SJCRH30 (cell line): ENCODE data around the gene SLC38A10. TPM values are rescaled to one million over a fixed set of nuclear protein-coding genes. Genes with fewer than 3 reads are reported as not detected.

Experiments used
- DNase-seq, 2 experiments: peaks; one replicate each; pipeline ENCODE4 v3.0.0-alpha.2; 2015 to 2020
- H3K27ac ChIP-seq: fragments of 250-450 bp; sonication (Bioruptor Pico); 2 replicates; pipeline ENCODE4 v1.5.1; 2020; ENCODE audit warnings: mild to moderate bottlenecking, moderate library complexity
- H3K27me3 ChIP-seq: fragments of 250-450 bp; sonication (Bioruptor Pico); 2 replicates; pipeline ENCODE4 v1.5.1; 2020; ENCODE audit warnings: mild to moderate bottlenecking, moderate library complexity
- H3K36me3 ChIP-seq: fragments of 250-450 bp; sonication (Bioruptor Pico); 2 replicates; pipeline ENCODE4 v1.5.1; 2020; ENCODE audit warnings: mild to moderate bottlenecking, moderate library complexity
- H3K4me1 ChIP-seq: fragments of 250-450 bp; sonication (Bioruptor Pico); 2 replicates; pipeline ENCODE4 v1.5.1; 2020; ENCODE audit warnings: mild to moderate bottlenecking, moderate library complexity
- H3K4me3 ChIP-seq: fragments of 250-450 bp; sonication (Bioruptor Pico); 2 replicates; pipeline ENCODE4 v1.5.1; 2020; ENCODE audit warnings: mild to moderate bottlenecking, moderate library complexity
- H3K9me3 ChIP-seq: fragments of 250-450 bp; sonication (Bioruptor Pico); replicated peaks from 2 replicates; pipeline ENCODE4 v1.5.1; 2020; ENCODE audit warnings: mild to moderate bottlenecking, moderate library complexity
- total RNA-seq: library from RNA; depleted of rRNA; stranded (reverse); fragments of >200 nt; shearing (Covaris generic); gene quantifications from 2 replicates; pipeline ENCODE4 v1.2.3, GENCODE V29; 2014

SLC38A10 gene
- total RNA-seq, 1 experiment from 2014 or later: 97.0 TPM

- Histone ChIP-seq H3K27ac (no peak overlapping the region), H3K27me3 (no peaks in the 10 kb centered on the region), H3K36me3 (peaks cover 57% of the 10 kb centered on the region), H3K4me3 (no peak overlapping the region), H3K9me3 (no peaks in the 10 kb centered on the region), H3K4me1 (no peaks in the 10 kb centered on the region)
- DNase-seq: no peak
Measured at GRCh38 chr17:81273698-81274470, 21.2 kb downstream of the SLC38A10 start.

GRCh38 chr17:81272616-81273015 is 22.5 kb downstream of the SLC38A10 start:
- no peak overlapping the region for H3K27ac ChIP-seq
- peaks cover 65% of the 10 kb centered on the region for H3K36me3 ChIP-seq
- no peaks in the 10 kb centered on the region for H3K4me1 ChIP-seq
- DNase-seq: no peak
- H3K27me3 ChIP-seq: no peaks in the 10 kb centered on the region
- H3K4me3 ChIP-seq: no peak overlapping the region
- no peaks in the 10 kb centered on the region for H3K9me3 ChIP-seq

- DNase-seq: no peak
- no peaks in the 10 kb centered on the region for H3K9me3 ChIP-seq
- no peak overlapping the region for H3K27ac ChIP-seq
- H3K4me1 ChIP-seq: no peaks in the 10 kb centered on the region
- no peaks in the 10 kb centered on the region for H3K27me3 ChIP-seq
- no peak overlapping the region for H3K4me3 ChIP-seq
- peaks cover 71% of the 10 kb centered on the region for H3K36me3 ChIP-seq
Measured at GRCh38 chr17:81271226-81271625, 23.9 kb downstream of the SLC38A10 start.

GRCh38 chr17:81270279-81270678 is 24.8 kb downstream of the SLC38A10 start:
- no peaks in the 10 kb centered on the region for H3K9me3 ChIP-seq
- peaks cover 72% of the 10 kb centered on the region for H3K36me3 ChIP-seq
- no peaks in the 10 kb centered on the region for H3K4me1 ChIP-seq
- H3K4me3 ChIP-seq: no peak overlapping the region
- no peak for DNase-seq
- H3K27ac ChIP-seq: no peak overlapping the region
- H3K27me3 ChIP-seq: no peaks in the 10 kb centered on the region

- no peaks in the 10 kb centered on the region for H3K9me3 ChIP-seq
- H3K4me1 ChIP-seq: no peaks in the 10 kb centered on the region
- no peaks in the 10 kb centered on the region for H3K27me3 ChIP-seq
- H3K4me3 ChIP-seq: no peak overlapping the region
- DNase-seq: no peak
- H3K27ac ChIP-seq: no peak overlapping the region
- peaks cover 71% of the 10 kb centered on the region for H3K36me3 ChIP-seq
Measured at GRCh38 chr17:81267390-81268067, 27.6 kb downstream of the SLC38A10 start.

GRCh38 chr17:81265576-81265975 is 29.5 kb downstream of the SLC38A10 start:
- no peak overlapping the region for H3K4me3 ChIP-seq

GRCh38 chr17:81264640-81265039 is 30.5 kb downstream of the SLC38A10 start:
- DNase-seq: no peak
- Histone ChIP-seq H3K4me1 (no peaks in the 10 kb centered on the region), H3K36me3 (peaks cover 71% of the 10 kb centered on the region), H3K4me3 (no peak overlapping the region), H3K9me3 (no peaks in the 10 kb centered on the region), H3K27me3 (no peaks in the 10 kb centered on the region), H3K27ac (no peak overlapping the region)

More at GRCh38 chr17:81265576-81265975, 29.5 kb downstream of the SLC38A10 start:
- Histone ChIP-seq H3K4me1 (no peaks in the 10 kb centered on the region), H3K9me3 (no peaks in the 10 kb centered on the region), H3K36me3 (peaks cover 70% of the 10 kb centered on the region), H3K27me3 (no peaks in the 10 kb centered on the region), H3K27ac (no peak overlapping the region)
- DNase-seq: no peak

- peaks cover 61% of the 10 kb centered on the region for H3K36me3 ChIP-seq
- DNase-seq: no peak
- H3K27me3 ChIP-seq: no peaks in the 10 kb centered on the region
- no peak overlapping the region for H3K4me3 ChIP-seq
- no peaks in the 10 kb centered on the region for H3K4me1 ChIP-seq
- H3K27ac ChIP-seq: no peak overlapping the region
- no peaks in the 10 kb centered on the region for H3K9me3 ChIP-seq
Measured at GRCh38 chr17:81263371-81264181, 31.5 kb downstream of the SLC38A10 start.

- Histone ChIP-seq H3K27me3 (no peaks in the 10 kb centered on the region), H3K27ac (no peak overlapping the region), H3K4me3 (no peak overlapping the region), H3K4me1 (no peaks in the 10 kb centered on the region), H3K9me3 (no peaks in the 10 kb centered on the region), H3K36me3 (peaks cover 52% of the 10 kb centered on the region)
- DNase-seq: no peak
Measured at GRCh38 chr17:81261582-81262336, 33.3 kb downstream of the SLC38A10 start.

- Histone ChIP-seq H3K27ac (no peak overlapping the region), H3K27me3 (no peaks in the 10 kb centered on the region), H3K36me3 (peaks cover 49% of the 10 kb centered on the region), H3K4me3 (no peak overlapping the region), H3K4me1 (peaks cover 1% of the 10 kb centered on the region; the same call in 1 of the 2 replicates), H3K9me3 (no peaks in the 10 kb centered on the region)
- no peak for DNase-seq
Measured at GRCh38 chr17:81261096-81261495, 34.0 kb downstream of the SLC38A10 start.

GRCh38 chr17:81260641-81261040 is 34.5 kb downstream of the SLC38A10 start:
- H3K27me3 ChIP-seq: no peaks in the 10 kb centered on the region
- H3K27ac ChIP-seq: no peak overlapping the region
- H3K9me3 ChIP-seq: no peaks in the 10 kb centered on the region
- no peak for DNase-seq
- H3K4me1 ChIP-seq: peaks cover 6% of the 10 kb centered on the region
- no peak overlapping the region for H3K4me3 ChIP-seq
- peaks cover 47% of the 10 kb centered on the region for H3K36me3 ChIP-seq

- Histone ChIP-seq H3K27me3 (no peaks in the 10 kb centered on the region), H3K36me3 (peaks cover 43% of the 10 kb centered on the region), H3K4me3 (no peak overlapping the region), H3K27ac (no peak overlapping the region), H3K4me1 (peaks cover 10% of the 10 kb centered on the region), H3K9me3 (no peaks in the 10 kb centered on the region)
- DNase-seq: no peak
Measured at GRCh38 chr17:81260171-81260570, 34.9 kb downstream of the SLC38A10 start.

- no peak for DNase-seq
- Histone ChIP-seq H3K27me3 (no peaks in the 10 kb centered on the region), H3K4me1 (peaks cover 14% of the 10 kb centered on the region), H3K9me3 (no peaks in the 10 kb centered on the region), H3K36me3 (peaks cover 34% of the 10 kb centered on the region), H3K4me3 (no peak overlapping the region), H3K27ac (no peak overlapping the region)
Measured at GRCh38 chr17:81259058-81259605, 36.0 kb downstream of the SLC38A10 start.

- Histone ChIP-seq H3K9me3 (no peaks in the 10 kb centered on the region), H3K36me3 (peaks cover 26% of the 10 kb centered on the region; the same call in 1 of the 2 replicates), H3K27ac (no peak overlapping the region), H3K4me3 (no peak overlapping the region), H3K27me3 (no peaks in the 10 kb centered on the region), H3K4me1 (peaks cover 14% of the 10 kb centered on the region)
- DNase-seq: no peak
Measured at GRCh38 chr17:81258292-81258691, 36.8 kb downstream of the SLC38A10 start.
